Activated naive CD8-positive, alpha-beta T cell treated with anti-CD3 and anti-CD28 coated beads, Interleukin-2, amount 50 U/mL, for 16 hours (primary cell): ENCODE results near the gene REPS2.

Experiments
- DNase-seq: peaks from one replicate; pipeline ENCODE4 v3.0.0-alpha.2; 2020; ENCODE audit warnings: low read depth, low spot score

The REPS2 gene

GRCh38 chrX:17081968-17082367 lies 135.5 kb downstream of the REPS2 start:
- no peak for DNase-seq

GRCh38 chrX:17082831-17083230 lies 136.4 kb downstream of the REPS2 start:
- no peak for DNase-seq

GRCh38 chrX:17086317-17086716 lies 139.9 kb downstream of the REPS2 start:
- no peak for DNase-seq

DNA sequence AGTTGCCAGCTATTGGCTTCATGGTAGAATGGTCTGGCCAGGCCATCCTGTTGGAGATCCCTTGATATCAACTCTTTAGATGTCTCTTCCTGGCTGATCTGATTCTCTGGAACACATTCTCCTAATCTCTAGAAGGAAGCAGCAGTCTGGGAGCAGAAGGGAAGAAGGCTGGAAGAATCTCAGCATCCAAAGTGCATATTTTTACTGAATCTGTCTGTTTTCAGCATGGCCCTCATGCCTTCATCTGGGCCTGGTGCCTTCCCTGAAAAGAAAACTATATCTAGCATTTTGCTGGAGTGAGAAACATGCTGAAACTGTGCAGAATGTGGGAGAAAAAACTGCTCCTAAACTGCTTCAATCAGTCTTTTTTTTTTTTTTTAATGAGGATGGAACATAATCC lies 148.7 kb downstream of the REPS2 start:
- DNase-seq: no peak

DNA sequence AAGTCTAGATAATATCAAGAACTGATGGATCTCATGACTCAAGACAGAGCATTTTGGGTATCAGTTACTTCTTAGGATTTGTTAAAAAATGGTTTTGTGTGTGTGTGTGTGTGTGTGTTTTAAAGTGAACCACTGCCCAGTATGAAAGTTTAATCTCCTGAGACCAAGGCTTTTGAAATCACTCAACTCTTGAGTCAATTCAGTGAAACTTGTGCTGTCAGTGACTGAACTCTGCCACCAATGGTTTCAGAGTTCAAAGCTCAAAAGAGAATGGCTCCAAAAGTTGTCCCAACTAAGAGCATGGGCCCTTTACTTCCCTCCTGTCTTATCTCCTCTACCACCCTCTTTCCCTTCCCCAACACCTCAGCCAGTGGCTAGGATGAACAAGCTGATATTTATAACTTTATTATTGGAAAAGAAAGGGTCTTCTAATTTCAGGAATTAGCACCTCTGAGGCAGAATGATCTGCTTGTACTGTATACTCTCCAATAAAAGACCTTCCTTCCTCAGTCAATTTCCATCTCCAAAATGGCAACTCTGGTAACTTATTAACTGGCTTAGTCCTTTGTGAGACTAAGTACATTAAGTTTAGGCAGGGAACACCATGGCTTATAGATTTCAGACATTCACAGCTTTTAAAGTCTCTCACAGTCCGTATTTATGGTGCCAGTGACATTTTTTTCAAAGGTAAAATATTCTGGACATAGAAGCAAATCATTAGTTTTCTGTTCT lies 152.2 kb downstream of the REPS2 start:
- DNase-seq: no peak

DNA sequence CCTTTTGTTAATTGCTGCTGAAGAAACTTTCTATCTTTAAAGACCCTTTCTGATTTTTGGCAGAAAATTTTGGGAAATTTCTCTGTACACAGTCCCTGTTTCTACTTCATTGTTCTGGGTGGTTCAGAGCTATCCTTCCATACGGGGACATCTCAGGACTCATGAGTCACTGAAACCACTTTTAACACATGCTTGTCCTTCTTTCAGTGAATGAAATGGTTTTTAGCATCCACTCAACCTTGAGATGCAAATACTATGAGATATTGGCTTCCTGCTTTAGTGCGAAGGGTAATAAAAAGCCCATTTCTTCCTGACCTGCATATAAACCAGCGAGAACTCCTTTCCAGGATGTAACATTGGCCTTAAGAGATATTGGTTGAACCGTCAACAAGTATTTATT lies 158.0 kb downstream of the REPS2 start:
- DNase-seq: no peak

DNA sequence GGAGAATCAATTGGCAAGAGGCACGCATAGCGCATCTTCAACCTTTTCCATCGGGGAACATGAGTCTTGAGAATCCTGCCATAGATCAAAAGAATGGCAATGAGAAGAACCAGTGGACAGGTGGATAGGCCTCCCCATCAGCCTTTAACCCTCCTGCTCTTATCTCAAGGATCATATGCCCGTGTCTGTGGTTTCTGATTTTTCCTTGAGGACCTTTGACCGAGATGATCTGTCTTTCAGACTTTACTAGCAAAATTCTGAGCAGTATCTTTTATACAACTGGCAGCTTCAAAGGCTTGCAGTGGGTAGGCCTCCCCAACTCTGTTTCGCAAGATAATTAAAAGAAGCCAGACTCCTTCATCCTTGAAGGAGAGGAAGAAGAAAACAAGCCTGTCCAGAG lies 174.4 kb downstream of the REPS2 start:
- DNase-seq: no peak

- no peak for DNase-seq
Observed at GRCh38 chrX:17154001-17154400, 207.5 kb downstream of the REPS2 start.

GRCh38 chrX:17160975-17161374 lies 214.5 kb downstream of the REPS2 start:
- DNase-seq: no peak

DNA sequence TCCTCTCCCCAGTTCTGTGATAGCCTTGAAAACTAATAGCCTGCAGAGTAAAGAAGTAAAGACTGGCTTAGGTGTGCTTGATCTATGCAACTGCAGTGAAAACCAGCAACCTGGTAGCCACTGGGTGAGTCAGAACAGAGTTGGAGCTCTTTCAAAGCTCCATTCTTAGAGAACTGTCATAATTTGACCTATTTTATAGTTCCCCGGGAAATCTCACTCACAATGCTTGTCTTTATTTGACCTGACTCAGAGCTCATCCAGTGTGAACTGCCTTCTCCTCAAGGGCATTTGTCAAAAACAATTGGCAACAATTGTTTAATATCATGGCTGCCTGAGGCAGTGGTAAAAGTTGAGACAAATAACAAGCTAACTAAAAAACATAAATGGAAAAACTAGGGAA lies 215.5 kb downstream of the REPS2 start:
- DNase-seq: no peak

GRCh38 chrX:17164079-17164478 lies 217.6 kb downstream of the REPS2 start:
- no peak for DNase-seq

DNA sequence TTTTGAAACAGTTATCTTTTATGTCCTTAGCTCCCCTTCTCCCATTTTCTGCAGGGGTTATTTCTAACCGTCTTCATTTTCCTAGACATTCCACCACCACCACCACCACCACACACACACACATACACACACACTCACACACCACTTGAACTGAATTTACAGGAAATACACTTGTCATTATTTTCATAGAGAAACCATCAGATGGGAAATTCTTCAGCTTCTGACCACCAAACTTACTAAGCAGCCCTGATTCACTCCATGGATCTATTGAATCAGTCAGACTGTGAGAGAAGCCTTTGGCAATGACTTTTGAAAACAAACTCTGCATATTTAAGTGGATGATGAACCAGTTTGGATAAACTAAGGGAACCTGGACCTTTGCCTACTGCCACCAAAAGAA lies 218.5 kb downstream of the REPS2 start:
- no peak for DNase-seq

DNA sequence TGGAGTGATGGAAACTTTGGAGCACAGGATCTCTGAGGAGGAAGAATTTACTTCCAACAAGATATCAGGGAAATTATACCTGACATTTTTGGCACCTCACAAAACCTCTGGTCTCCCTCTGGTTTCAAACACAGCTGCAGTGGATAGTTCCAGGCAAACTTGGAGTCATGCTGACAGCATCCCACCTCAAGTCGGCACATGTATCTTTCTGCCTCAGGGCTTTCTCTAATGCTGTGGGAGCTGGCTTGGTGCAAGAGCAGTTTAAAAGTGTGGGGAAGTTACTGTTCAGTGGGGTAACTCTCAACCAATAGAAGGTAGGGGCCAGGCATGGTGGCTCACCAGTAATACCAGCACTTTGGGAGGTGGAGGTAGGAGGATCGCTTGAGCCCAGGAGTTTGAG lies 221.5 kb downstream of the REPS2 start:
- DNase-seq: no peak

GRCh38 chrX:17170973-17171372 lies 224.5 kb downstream of the REPS2 start:
- no peak for DNase-seq

DNA sequence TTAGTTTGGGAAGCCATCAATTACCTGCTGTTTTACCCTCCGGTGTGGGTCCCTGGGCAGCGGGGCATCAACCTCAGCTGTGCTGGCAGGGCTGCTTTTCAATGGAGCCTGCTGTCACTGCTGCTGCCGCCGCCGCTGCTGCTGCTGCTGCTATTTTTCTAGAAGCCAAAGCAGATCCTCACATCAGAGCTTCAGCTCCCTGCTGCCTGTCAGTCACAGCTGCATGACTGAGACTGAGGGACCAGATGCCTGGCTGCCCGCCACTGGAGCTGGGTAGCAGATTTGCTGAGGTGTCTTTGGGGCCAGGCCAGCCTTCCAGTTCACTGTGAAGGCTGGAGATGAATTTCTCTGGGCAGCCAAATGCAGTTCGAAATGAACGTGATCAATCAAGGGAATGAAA lies 228.2 kb downstream of the REPS2 start:
- no peak for DNase-seq

GRCh38 chrX:17182317-17182716 lies 235.9 kb downstream of the REPS2 start:
- DNase-seq: no peak

DNA sequence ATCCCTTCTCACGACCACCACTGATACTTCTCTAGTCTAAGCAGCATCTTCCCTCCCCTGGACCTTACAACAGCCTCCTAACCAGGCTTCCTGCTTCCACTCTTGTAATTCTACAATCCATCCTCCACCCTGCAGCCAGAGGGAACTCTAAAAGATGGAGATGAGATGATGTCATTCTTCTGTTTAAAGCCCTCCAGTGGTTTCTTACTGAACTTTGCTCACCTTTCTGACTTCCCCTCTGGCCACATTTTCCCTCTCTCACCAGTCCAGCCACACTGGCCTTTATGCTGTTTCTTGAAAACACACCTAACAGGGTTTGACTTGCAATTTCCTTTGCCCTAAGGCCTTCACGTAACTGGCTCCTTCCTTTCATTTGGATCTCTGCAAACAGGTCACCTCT lies 237.1 kb downstream of the REPS2 start:
- DNase-seq: no peak

- no peak for DNase-seq
Observed at GRCh38 chrX:17185431-17185830, 239.0 kb downstream of the REPS2 start.

- no peak for DNase-seq
Observed at GRCh38 chrX:17187136-17187756, 240.8 kb downstream of the REPS2 start.

GRCh38 chrX:17192106-17192505 lies 245.6 kb downstream of the REPS2 start:
- no peak for DNase-seq
